Measurements from ENCODE around the gene SLC49A4. TPM values are rescaled to one million over a fixed set of nuclear protein-coding genes. Genes with fewer than 3 reads are reported as not detected.

SLC49A4 gene
- total RNA-seq, 1 experiment from 2014 or later: 12.0 TPM

GRCh38 chr3:122795674-122796195, 866 bp downstream of the SLC49A4 start:
- DNase-seq (ENCODE audit: low read depth in 1 of 2, low spot score in 2 of 2): no peak
- H3K9me3 ChIP-seq (replicated peaks): no peaks in the 10 kb centered on the region
- no peaks in the 10 kb centered on the region for H3K27me3 ChIP-seq (replicated peaks)
- H3K4me3 ChIP-seq: peak overlapping the region; percentile 69
- H3K4me1 ChIP-seq (replicated peaks): peaks cover 14% of the 10 kb centered on the region
- 0 out of 2 replicates have a peak overlapping the region, but pooled peaks have one; percentile 64 for H3K27ac ChIP-seq
- no peaks in the 10 kb centered on the region for H3K36me3 ChIP-seq

GRCh38 chr3:122797291-122797690, 2.4 kb downstream of the SLC49A4 start:
- Histone ChIP-seq H3K36me3 (no peaks in the 10 kb centered on the region), H3K27ac (no peak overlapping the region), H3K9me3 (replicated peaks) (no peaks in the 10 kb centered on the region), H3K4me1 (replicated peaks) (peaks cover 14% of the 10 kb centered on the region), H3K4me3 (no peak overlapping the region), H3K27me3 (replicated peaks) (no peaks in the 10 kb centered on the region)
- DNase-seq (ENCODE audit: low read depth in 1 of 2, low spot score in 2 of 2): no peak

DNA sequence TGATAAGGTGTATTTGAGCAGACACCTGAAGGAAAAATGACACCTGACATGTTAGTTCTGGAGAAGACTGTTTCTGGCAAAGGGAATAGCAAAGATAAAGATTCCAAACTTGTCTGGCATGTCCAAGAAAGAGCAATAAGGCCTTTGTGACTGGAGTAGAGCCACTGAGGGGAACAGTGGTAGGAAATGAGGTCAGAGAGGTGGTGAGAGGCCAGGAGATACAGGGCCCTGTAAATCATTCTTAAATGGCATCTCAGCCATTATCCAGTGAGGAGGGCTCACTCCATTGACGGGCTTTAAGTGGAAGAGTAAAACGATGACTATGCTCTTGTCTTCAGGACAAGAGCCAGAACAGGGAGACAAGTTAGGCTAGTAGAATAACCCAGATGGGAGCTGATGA, 4.5 kb downstream of the SLC49A4 start:
- Histone ChIP-seq H3K9me3 (replicated peaks) (no peaks in the 10 kb centered on the region), H3K27me3 (replicated peaks) (no peaks in the 10 kb centered on the region), H3K36me3 (no peaks in the 10 kb centered on the region), H3K4me3 (no peak overlapping the region), H3K27ac (no peak overlapping the region), H3K4me1 (replicated peaks) (peaks cover 9% of the 10 kb centered on the region)
- DNase-seq (ENCODE audit: low read depth in 1 of 2, low spot score in 2 of 2): no peak

DNA sequence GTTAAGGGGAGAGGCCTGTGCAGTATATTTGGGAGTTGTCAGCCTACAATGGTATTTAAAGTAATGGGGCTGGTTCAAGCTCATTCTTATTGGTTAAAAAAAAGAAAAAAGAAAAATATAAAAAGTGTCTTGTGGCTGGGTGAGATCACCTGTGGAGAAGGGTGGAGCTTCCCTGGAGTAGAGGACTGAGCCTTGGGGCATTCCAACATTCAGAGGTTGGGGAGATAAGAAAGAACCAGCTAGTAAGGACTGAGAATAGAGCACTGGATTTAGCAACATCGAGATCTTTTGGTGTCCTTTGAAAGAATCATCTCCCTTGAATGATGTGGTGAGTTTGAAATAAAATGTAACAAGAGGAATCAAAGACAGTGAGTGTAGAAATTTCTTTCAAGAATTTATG, 5.2 kb downstream of the SLC49A4 start:
- no peaks in the 10 kb centered on the region for H3K9me3 ChIP-seq (replicated peaks)
- no peak for DNase-seq (ENCODE audit: low read depth in 1 of 2, low spot score in 2 of 2)
- no peaks in the 10 kb centered on the region for H3K27me3 ChIP-seq (replicated peaks)
- H3K4me1 ChIP-seq (replicated peaks): peaks cover 6% of the 10 kb centered on the region
- H3K27ac ChIP-seq: no peak overlapping the region
- no peak overlapping the region for H3K4me3 ChIP-seq
- H3K36me3 ChIP-seq: no peaks in the 10 kb centered on the region

GRCh38 chr3:122800706-122801237, 5.9 kb downstream of the SLC49A4 start:
- no peak for DNase-seq (ENCODE audit: low read depth in 1 of 2, low spot score in 2 of 2)
- H3K4me3 ChIP-seq: no peak overlapping the region
- no peaks in the 10 kb centered on the region for H3K27me3 ChIP-seq (replicated peaks)
- no peaks in the 10 kb centered on the region for H3K9me3 ChIP-seq (replicated peaks)
- H3K4me1 ChIP-seq (replicated peaks): peaks cover 3% of the 10 kb centered on the region
- H3K27ac ChIP-seq: no peak overlapping the region
- H3K36me3 ChIP-seq: no peaks in the 10 kb centered on the region

DNA sequence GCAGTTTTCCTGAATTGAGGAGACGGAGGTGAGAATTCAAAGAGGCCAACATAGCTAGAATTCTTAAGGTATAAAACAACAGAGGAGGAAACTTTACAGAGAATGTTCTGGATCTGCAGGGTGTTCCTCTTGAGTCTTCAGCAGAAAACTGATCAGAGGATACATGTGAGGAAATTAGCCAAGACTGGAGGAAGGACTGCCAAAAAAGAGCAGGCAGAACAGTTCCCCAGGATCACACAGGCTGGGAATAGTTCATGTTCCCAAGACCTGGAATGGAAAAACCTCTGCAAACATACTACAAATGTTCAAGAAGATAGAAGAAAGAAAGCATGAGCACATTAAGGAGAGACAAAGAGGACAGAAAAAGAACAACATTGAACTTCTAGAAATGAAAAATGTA, 7.5 kb downstream of the SLC49A4 start:
- Histone ChIP-seq H3K4me1 (replicated peaks) (no peaks in the 10 kb centered on the region), H3K27ac (no peak overlapping the region), H3K36me3 (no peaks in the 10 kb centered on the region), H3K9me3 (replicated peaks) (no peaks in the 10 kb centered on the region), H3K27me3 (replicated peaks) (no peaks in the 10 kb centered on the region), H3K4me3 (no peak overlapping the region)
- DNase-seq (ENCODE audit: low read depth in 1 of 2, low spot score in 2 of 2): no peak

DNA sequence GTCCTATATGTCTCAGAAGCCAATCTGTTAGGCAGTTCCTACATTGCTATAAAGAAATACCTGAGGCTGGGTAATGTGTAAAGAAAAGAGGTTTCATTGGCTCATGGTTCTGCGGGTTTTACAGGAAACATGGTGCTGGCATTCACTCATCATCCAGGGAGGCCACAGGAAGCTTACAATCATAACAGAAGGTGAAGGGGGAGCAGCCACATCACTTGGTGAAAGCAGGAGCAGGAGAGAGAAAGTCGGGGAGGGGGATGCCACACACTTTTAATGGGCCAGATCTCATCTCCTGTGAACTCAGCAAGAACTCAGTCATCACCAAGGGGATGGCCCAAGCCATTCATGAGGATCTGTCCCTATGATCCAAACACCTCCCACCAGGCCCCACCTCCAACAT, 9.1 kb downstream of the SLC49A4 start:
- H3K9me3 ChIP-seq (replicated peaks): no peaks in the 10 kb centered on the region
- H3K4me3 ChIP-seq: no peak overlapping the region
- no peaks in the 10 kb centered on the region for H3K4me1 ChIP-seq (replicated peaks)
- H3K27me3 ChIP-seq (replicated peaks): no peaks in the 10 kb centered on the region
- DNase-seq (ENCODE audit: low read depth in 1 of 2, low spot score in 2 of 2): no peak
- H3K36me3 ChIP-seq: no peaks in the 10 kb centered on the region
- H3K27ac ChIP-seq: no peak overlapping the region

GRCh38 chr3:122810734-122811133, 15.9 kb downstream of the SLC49A4 start:
- no peak overlapping the region for H3K27ac ChIP-seq
- DNase-seq (ENCODE audit: low read depth in 1 of 2, low spot score in 2 of 2): no peak
- no peaks in the 10 kb centered on the region for H3K36me3 ChIP-seq
- H3K9me3 ChIP-seq (replicated peaks): no peaks in the 10 kb centered on the region
- H3K27me3 ChIP-seq (replicated peaks): no peaks in the 10 kb centered on the region
- no peak overlapping the region for H3K4me3 ChIP-seq
- H3K4me1 ChIP-seq (replicated peaks): no peaks in the 10 kb centered on the region

DNA sequence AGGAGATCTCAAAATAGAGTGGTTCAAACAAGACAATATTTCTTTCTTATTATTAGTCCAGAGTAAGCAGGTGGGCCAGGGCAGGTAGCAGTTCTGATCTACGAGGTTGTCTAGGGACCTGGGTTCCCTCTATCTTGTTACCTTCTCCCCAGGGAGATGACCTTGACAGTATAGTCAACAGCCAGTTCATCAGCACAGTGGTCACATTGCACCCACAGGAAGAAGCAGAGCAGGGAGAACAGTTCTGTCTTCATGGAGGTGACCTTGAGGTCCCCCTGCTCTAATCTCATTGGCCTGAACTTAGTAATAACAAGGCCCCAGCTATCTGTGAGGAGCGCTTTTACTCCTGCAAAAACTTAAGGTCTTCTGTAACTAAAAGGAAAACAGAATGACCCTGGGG, 21.7 kb downstream of the SLC49A4 start:
- DNase-seq (ENCODE audit: low read depth in 1 of 2, low spot score in 2 of 2): no peak
- Histone ChIP-seq H3K9me3 (replicated peaks) (no peaks in the 10 kb centered on the region), H3K4me1 (replicated peaks) (no peaks in the 10 kb centered on the region), H3K27ac (no peak overlapping the region), H3K27me3 (replicated peaks) (no peaks in the 10 kb centered on the region), H3K4me3 (no peak overlapping the region), H3K36me3 (no peaks in the 10 kb centered on the region)

GRCh38 chr3:122824465-122825381, 29.9 kb downstream of the SLC49A4 start:
- no peak for DNase-seq (ENCODE audit: low read depth in 1 of 2, low spot score in 2 of 2)
- Histone ChIP-seq H3K4me3 (no peak overlapping the region), H3K27ac (no peak overlapping the region), H3K36me3 (no peaks in the 10 kb centered on the region), H3K4me1 (replicated peaks) (no peaks in the 10 kb centered on the region), H3K9me3 (replicated peaks) (no peaks in the 10 kb centered on the region), H3K27me3 (replicated peaks) (no peaks in the 10 kb centered on the region)

DNA sequence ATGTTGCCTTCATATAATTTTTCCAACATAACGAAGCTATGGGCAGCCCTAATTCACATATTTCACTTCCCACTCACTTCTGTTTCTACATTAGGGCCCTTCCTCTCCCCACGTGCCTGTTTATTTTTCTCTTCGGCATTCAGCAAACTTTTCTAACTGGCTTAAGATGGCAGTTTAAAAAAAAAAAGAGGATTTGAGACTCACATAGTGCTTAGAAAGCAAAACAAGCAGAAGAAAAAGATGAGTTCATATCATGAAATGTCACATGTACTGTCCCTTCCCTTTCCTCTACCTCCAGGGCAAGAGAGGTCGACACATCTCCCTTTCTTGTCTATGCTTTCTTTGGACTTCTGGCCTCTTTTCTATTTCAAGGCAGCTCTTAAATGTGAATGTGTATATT, 30.6 kb downstream of the SLC49A4 start:
- no peaks in the 10 kb centered on the region for H3K9me3 ChIP-seq (replicated peaks)
- H3K27ac ChIP-seq: no peak overlapping the region
- H3K4me3 ChIP-seq: no peak overlapping the region
- H3K27me3 ChIP-seq (replicated peaks): no peaks in the 10 kb centered on the region
- no peak for DNase-seq (ENCODE audit: low read depth in 1 of 2, low spot score in 2 of 2)
- no peaks in the 10 kb centered on the region for H3K4me1 ChIP-seq (replicated peaks)
- H3K36me3 ChIP-seq: no peaks in the 10 kb centered on the region

- H3K9me3 ChIP-seq (replicated peaks): no peaks in the 10 kb centered on the region
- DNase-seq (ENCODE audit: low read depth in 1 of 2, low spot score in 2 of 2): no peak
- no peak overlapping the region for H3K27ac ChIP-seq
- no peak overlapping the region for H3K4me3 ChIP-seq
- H3K4me1 ChIP-seq (replicated peaks): no peaks in the 10 kb centered on the region
- no peaks in the 10 kb centered on the region for H3K36me3 ChIP-seq
- H3K27me3 ChIP-seq (replicated peaks): no peaks in the 10 kb centered on the region
These were observed 31.4 kb downstream of the SLC49A4 start for GRCh38 chr3:122826278-122826677.

DNA sequence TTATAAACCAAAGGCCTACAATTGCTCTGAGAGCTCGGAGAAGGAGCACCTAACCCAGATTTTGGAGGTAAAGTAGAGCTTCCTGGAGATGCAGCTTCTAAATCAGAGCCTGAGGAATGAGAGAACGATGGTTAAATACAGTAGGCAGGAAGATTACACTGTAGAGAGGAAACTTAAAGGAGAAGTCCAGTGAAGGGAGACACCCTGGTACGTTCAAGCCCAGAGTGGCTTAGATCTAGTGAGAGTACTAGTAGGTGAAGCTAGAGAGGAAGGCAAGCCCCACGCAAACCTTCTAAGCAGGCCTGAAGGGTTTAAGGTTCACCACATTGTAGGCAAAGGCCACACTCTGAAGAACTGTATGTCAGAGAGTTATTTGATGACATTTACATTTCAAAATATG, 33.4 kb downstream of the SLC49A4 start:
- H3K4me3 ChIP-seq: no peak overlapping the region
- no peak for DNase-seq (ENCODE audit: low read depth in 1 of 2, low spot score in 2 of 2)
- no peaks in the 10 kb centered on the region for H3K4me1 ChIP-seq (replicated peaks)
- no peaks in the 10 kb centered on the region for H3K9me3 ChIP-seq (replicated peaks)
- no peak overlapping the region for H3K27ac ChIP-seq
- H3K36me3 ChIP-seq: no peaks in the 10 kb centered on the region
- H3K27me3 ChIP-seq (replicated peaks): no peaks in the 10 kb centered on the region

DNA sequence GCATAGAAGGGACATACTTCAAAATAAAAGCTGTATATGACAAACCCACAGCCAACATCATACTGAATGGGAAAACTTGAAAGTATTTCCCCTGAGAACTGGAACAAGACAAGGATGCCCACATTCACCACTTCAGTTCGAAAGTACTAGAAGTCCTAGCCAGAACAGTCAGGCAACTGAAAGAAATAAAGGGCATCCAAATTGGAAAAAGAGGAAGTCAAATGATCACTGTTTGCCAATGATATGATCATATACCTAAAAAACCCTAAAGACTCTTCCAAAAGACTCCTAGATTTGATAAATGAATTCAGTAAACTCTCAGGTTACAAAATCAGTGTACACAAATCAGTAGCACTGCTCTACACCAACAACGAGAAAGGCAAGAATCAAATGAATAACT, 40.7 kb downstream of the SLC49A4 start:
- DNase-seq (ENCODE audit: low read depth in 1 of 2, low spot score in 2 of 2): no peak
- no peaks in the 10 kb centered on the region for H3K36me3 ChIP-seq

More for the DNA sequence above, 40.7 kb downstream of the SLC49A4 start:
- Histone ChIP-seq H3K4me3 (no peak overlapping the region), H3K4me1 (replicated peaks) (peaks cover 13% of the 10 kb centered on the region), H3K27me3 (replicated peaks) (no peaks in the 10 kb centered on the region), H3K9me3 (replicated peaks) (no peaks in the 10 kb centered on the region), H3K27ac (no peak overlapping the region)
